ENCODE measurements around the gene SMYD3.

DNA sequence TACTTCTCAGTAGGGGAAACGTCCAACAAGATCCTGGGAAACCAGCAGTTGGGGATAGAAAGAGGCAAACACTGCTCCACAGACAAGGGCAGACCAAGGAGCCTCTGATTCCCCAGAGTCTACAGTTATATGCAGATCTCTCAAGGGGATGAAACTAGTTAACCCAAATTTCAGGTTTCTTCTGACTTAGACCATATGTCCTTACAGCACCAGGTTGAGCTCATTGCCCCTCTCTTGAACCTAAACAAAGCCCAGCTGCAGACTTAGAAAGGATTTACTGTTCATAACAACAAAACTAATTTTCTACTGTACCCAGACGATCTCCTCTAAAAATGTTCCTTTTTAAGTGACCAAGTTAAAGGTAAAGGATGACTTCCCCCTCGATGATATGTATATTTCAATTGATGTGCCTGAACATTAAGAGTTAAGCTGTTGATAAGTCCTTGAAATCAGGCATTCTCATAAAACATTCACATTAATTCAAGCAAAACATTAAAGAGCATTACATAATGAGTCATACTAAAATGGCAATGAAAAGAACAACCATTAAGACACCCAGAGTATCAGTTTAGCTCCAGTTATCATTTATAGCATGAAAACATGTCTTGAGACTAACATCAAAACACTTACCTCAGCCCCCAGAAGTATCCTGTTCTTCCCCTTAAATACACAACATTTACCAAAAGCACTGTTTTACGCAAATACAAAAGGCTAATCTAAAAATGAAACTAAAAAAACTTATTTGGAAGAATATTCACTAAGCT, 24.1 kb downstream of the SMYD3 start:
- TF ChIP-seq EZH2phosphoT487 (IDR thresholded peaks at IDR 0.05; ENCODE audit: low read depth, severe bottlenecking, unreplicated experiment) = no peak
- no peak for TF ChIP-seq EZH2 (IDR thresholded peaks at IDR 0.05; ENCODE audit: borderline replicate concordance)

All from hepatocyte (in vitro differentiated cells).